Pancreas (tissue), 10 donors: Measurements from ENCODE around the gene BCAS3. TPM values are rescaled to one million over a fixed set of nuclear protein-coding genes. Genes with fewer than 3 reads are reported as not detected.

Source experiments
- ATAC-seq, 4 donors: fragments of 200-7000 bp; cut with Tn5 transposase; one replicate each; pipeline versions ENCODE4 v1.8.0 to v1.9.1; 2020; ENCODE audit warnings: mild to moderate bottlenecking in 4 of 4, moderate library complexity in 4 of 4
- DNase-seq, 6 donors: peaks; one replicate each; pipeline ENCODE4 v3.0.0-alpha.2; 2020
- FAIRE-seq: peaks from 2 replicates; lab custom pipeline; 2012; peaks lifted over from hg19 to GRCh38; lab: Jason Lieb, UNC
- H3K27ac ChIP-seq, 4 donors: fragments of 200-600 bp; sonication (generic); 1 replicate in 3 of 4; 2 replicates in 1 of 4; pipeline versions ENCODE4 v1.5.0 to v1.8.0; 2020
- H3K27me3 ChIP-seq, 4 donors: fragments of 200-600 bp; one replicate each; pipeline ENCODE4 v1.8.0; 2021
- H3K36me3 ChIP-seq, 3 donors: fragments of 200-600 bp; sonication (generic) in 1 of 3; one replicate each; pipeline versions ENCODE4 v1.5.0 to v1.8.0; 2020 to 2021
- H3K4me1 ChIP-seq, 3 donors: fragments of 200-600 bp; one replicate each; pipeline ENCODE4 v1.8.0; 2021
- H3K4me3 ChIP-seq, 4 donors: fragments of 200-600 bp; sonication (generic) in 2 of 4; one replicate each; pipeline versions ENCODE4 v1.5.0 to v1.8.0; 2020 to 2021
- H3K9me3 ChIP-seq, 4 donors: fragments of 200-600 bp; one replicate each; pipeline ENCODE4 v1.8.0; 2021
- WGBS, 2 donors: extraction: QIAGEN DNeasy Blood & Tissue Kit; methylation state at CpG; one replicate each; pipeline ENCODE4 v1.1.7; 2013; 5-methylcytosine and 5-hydroxymethylcytosine counted together
- intact Hi-C, 3 donors: fragments of 100-400 bp; cut with DNase I; formaldehyde crosslinking; loops; one replicate each; pipeline versions ENCODE4 v1.11.1 to v1.14.2; 2022
- polyA plus RNA-seq, 2 donors: library from polyadenylated mRNA; stranded (reverse); fragments of 200-250 nt; gene quantifications; one replicate each; pipeline ENCODE4 v1.2.3, GENCODE V29; 2013
- total RNA-seq, 6 donors: library from RNA; stranded (reverse); fragmentation: NEBNext Ultra II Directional in 4 of 6; extraction: Animal tissue kit (Norgen Biotek cat#: 25700) in 4 of 6; gene quantifications; one replicate each; pipeline versions ENCODE4 v1.2.1 to v1.2.4, GENCODE V29; 2021 to 2023
- TF ChIP-seq, protein P1 (sequence below), 4 donors: fragments of 200-600 bp; sonication (generic) in 3 of 4; IDR thresholded peaks; one replicate each; pipeline versions ENCODE4 v1.5.0 to v1.8.0; 2021; ENCODE audit warnings: antibody characterized with exemption in 4 of 4
- donor health status: healthy with polysubstance abuse.
- donor health status: DM: no; HTN: no; CAD: no; lungs with moderate emphysema.
- donor health status: DM: no; HTN: no; CAD: no.
- donor health status: control.
- donor health status: control.
- donor health status: Bipolar disorder and iron deficiency.
- donor health status: DM: yes; HTN: yes; CAD: no.
- donor health status: DM: no; HTN: no; CAD: no.
- donor health status: DM: no; HTN: no; CAD: no.
- donor health status: DM: yes; HTN: yes; CAD: no.

Gene BCAS3
- total and polyA plus RNA-seq, 8 donors, result 4.6 to 27.7 (median 13.2) TPM

DNA sequence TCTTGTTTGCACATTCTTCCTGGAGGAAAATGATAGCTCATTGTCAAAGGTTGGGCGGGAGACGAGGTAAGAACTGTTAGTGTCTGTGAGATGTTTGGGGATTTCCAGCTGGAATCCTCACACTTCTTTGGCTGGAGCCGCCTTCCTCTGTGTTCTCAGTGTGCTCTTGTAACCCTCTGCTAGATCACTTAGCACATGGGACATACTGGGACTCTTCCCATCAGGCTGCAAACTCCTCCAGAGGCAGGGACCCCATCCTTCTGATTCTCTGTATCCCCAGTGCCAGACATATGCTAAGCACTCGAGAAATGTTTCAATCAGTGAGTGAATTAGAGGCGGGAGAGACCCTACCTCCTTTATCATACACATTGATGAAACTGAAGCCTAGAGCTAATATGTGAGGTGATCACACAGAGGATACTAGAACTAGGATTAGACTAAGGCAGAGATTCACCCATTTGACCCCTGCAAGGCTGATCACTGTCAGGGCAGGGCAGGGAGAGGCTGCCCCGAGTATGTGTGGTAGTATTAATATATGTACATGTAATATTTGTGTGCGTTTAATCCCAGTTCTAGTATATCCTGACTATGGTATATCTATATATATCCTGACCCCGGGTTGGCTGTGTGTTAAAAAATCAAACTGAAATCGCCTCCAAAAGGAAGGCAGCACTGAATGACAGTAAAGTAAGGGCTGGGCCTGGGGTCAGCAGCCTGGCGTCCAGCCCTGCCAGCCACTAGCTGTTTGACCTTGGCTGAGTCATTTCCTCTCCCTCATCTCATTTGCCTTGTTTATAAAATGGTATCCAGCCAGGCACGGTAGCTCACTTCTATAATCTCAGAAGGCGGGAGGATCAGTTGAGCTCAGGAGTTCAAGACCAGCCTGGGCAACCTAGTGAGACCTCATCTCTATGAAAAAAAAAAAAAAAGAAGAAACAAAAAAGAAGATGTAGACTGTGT is 646.5 kb downstream of the BCAS3 start:
- FAIRE-seq (no peak), DNase-seq (no peak), ATAC-seq (peak in 1 of 4 donors; percentile 27)
- Histone ChIP-seq H3K27ac (no peak overlapping the region), H3K27me3 (no peaks in the 10 kb centered on the region), H3K4me3 (no peak overlapping the region), H3K9me3 (no peaks in the 10 kb centered on the region), H3K4me1 (no peaks in the 10 kb centered on the region), H3K36me3 (no peaks in the 10 kb centered on the region)
- 88 to 95% methylated on average over 12 of the region's 12 CpGs for whole genome bisulfite sequencing, 2 donors
- intact Hi-C loops, result no loop called here
- TF ChIP-seq, protein P1, sequence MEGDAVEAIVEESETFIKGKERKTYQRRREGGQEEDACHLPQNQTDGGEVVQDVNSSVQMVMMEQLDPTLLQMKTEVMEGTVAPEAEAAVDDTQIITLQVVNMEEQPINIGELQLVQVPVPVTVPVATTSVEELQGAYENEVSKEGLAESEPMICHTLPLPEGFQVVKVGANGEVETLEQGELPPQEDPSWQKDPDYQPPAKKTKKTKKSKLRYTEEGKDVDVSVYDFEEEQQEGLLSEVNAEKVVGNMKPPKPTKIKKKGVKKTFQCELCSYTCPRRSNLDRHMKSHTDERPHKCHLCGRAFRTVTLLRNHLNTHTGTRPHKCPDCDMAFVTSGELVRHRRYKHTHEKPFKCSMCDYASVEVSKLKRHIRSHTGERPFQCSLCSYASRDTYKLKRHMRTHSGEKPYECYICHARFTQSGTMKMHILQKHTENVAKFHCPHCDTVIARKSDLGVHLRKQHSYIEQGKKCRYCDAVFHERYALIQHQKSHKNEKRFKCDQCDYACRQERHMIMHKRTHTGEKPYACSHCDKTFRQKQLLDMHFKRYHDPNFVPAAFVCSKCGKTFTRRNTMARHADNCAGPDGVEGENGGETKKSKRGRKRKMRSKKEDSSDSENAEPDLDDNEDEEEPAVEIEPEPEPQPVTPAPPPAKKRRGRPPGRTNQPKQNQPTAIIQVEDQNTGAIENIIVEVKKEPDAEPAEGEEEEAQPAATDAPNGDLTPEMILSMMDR (IDR thresholded peaks at IDR 0.05), result no peak

DNA sequence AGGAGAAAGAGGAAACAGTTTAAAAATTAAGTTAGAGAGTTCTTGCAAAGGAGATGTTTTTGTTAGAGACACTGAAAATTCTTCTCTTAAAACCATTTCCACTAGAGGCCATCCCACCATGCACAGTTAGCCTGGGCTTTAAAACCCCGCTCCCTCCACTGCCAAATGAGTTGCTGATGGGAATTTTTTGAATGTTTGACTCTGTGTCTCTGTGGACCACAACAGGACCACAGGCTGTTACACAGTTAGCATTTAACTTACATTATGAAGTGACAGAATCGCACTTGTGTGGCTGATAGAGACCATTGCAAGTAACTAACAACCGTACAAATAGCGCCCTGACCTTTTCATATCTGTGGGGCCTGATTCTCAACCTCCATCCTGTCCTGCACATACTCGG is 647.3 kb downstream of the BCAS3 start:
- H3K9me3 ChIP-seq, result no peaks in the 10 kb centered on the region
- no peaks in the 10 kb centered on the region for H3K4me1 ChIP-seq
- 91% methylated on average over 5 of the region's 5 CpGs for WGBS, 2 donors
- H3K4me3 ChIP-seq, result no peak overlapping the region
- DNase-seq (no peak), ATAC-seq (no peak), FAIRE-seq (no peak)
- no peaks in the 10 kb centered on the region for H3K27me3 ChIP-seq
- intact Hi-C loops, result no loop called here
- TF ChIP-seq, protein P1 (IDR thresholded peaks at IDR 0.05), result no peak
- H3K36me3 ChIP-seq, result no peaks in the 10 kb centered on the region
- H3K27ac ChIP-seq, result no peak overlapping the region

DNA sequence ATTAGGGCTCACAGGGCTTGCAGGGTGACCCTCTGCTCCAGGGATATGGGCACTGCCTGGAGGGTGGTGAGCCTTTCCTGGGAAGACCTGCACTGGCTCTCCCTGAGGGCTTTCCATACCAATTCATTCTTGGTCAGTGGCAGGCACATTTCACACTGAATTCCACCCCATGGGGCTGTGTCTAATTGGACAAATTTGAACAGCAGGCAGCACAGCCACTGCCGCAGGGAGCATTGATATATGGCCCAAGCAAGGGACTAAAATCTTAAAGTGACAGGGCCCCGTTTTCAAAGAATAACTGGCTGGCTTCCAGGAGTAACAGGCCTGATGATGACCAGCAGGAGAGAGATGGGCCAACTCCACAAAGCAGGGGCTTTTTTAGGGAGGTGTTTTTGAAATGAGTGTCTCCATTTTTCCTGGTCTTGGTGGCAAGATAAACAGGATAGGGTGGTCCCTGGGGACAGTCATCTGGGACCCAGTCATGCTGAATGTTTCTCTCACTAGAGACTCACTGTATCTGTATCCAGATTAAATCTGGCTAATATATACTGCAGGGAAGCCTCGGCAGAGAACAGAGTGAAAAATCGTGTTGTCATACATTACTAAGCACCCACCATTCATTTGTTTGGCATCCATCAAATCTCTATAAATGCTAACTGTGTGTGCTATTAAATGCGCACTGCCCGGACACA is 647.9 kb downstream of the BCAS3 start:
- Histone ChIP-seq H3K9me3 (no peaks in the 10 kb centered on the region), H3K27me3 (no peaks in the 10 kb centered on the region), H3K4me1 (no peaks in the 10 kb centered on the region), H3K27ac (no peak overlapping the region), H3K36me3 (no peaks in the 10 kb centered on the region), H3K4me3 (no peak overlapping the region)
- TF ChIP-seq, protein P1 (IDR thresholded peaks at IDR 0.05), result no peak
- FAIRE-seq, result no peak
- intact Hi-C loops, result no loop called here
- DNase-seq, result no peak
- WGBS, 2 donors, result 84% methylated on average over 6 of the region's 6 CpGs
- ATAC-seq, result no peak

DNA sequence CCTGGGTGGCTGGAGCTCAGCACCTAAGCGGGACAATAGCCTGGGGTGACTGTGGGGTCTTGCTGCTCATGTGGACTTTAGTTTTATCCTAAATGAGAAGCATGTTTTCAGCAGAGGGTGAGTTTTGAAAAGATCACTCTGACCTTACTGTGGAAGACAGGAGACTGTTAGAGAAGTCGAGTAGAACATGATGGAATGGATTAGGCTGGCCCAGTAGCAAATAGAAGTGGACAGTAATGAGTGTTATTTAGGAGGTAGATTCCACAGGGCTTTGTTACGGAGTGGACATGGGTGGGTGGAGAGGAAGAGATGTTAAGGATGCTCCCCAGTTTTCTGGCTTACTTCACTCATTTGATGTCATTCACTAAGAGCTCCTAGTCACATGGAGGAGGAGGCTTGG is 648.7 kb downstream of the BCAS3 start:
- Histone ChIP-seq H3K9me3 (no peaks in the 10 kb centered on the region), H3K4me3 (no peak overlapping the region), H3K4me1 (no peaks in the 10 kb centered on the region), H3K27me3 (no peaks in the 10 kb centered on the region), H3K36me3 (no peaks in the 10 kb centered on the region), H3K27ac (no peak overlapping the region)
- TF ChIP-seq, protein P1 (IDR thresholded peaks at IDR 0.05), result no peak
- 95% methylated on average over 3 of the region's 3 CpGs for WGBS, 2 donors
- FAIRE-seq (no peak), ATAC-seq (no peak), DNase-seq (no peak)
- intact Hi-C loops, result no loop called here
